Measurements from ENCODE around the gene TRIM68.

Gene TRIM68

DNA sequence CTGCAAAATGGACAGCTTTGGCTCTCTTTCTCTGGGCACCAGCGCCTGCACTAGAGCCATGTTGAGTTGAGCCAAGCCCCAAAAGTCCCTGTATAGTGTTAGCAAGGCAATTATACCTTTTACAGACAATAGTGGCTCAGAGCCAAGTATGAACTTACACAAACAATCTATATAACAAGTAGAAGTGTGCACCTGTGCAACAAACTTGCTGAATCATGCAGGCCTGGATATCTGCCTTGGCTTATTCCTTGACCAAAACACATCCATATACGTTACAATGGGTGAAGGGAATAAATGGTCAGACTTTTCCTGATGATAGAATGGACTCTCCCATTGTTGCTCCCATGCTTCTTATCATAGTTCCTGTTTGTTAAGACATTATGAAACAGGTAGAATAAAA, 30.3 kb downstream of the TRIM68 start:
- H3K36me3 Mint-ChIP-seq (ENCODE audit: low read depth): no peaks in the 10 kb centered on the region
- intact Hi-C loops (cut with micrococcal nuclease): no loop called here
- H3K4me3 Mint-ChIP-seq: no peak overlapping the region
- peaks cover 55% of the 10 kb centered on the region for H3K27me3 Mint-ChIP-seq
- no peaks in the 10 kb centered on the region for H3K4me1 Mint-ChIP-seq (ENCODE audit: low read depth)
- no peaks in the 10 kb centered on the region for H3K9me3 Mint-ChIP-seq
- no peak overlapping the region for H3K27ac Mint-ChIP-seq

GRCh38 chr11:4576880-4577279, 31.2 kb downstream of the TRIM68 start:
- Mint-ChIP-seq H3K36me3 (ENCODE audit: low read depth) (no peaks in the 10 kb centered on the region), H3K9me3 (no peaks in the 10 kb centered on the region), H3K4me3 (no peak overlapping the region), H3K4me1 (ENCODE audit: low read depth) (no peaks in the 10 kb centered on the region), H3K27ac (no peak overlapping the region), H3K27me3 (peaks cover 57% of the 10 kb centered on the region)
- intact Hi-C loops (cut with micrococcal nuclease): no loop called here

- intact Hi-C loops (cut with micrococcal nuclease): no loop called here
- Mint-ChIP-seq H3K4me3 (no peak overlapping the region), H3K27me3 (peaks cover 21% of the 10 kb centered on the region), H3K4me1 (ENCODE audit: low read depth) (no peaks in the 10 kb centered on the region), H3K36me3 (ENCODE audit: low read depth) (no peaks in the 10 kb centered on the region), H3K27ac (no peak overlapping the region), H3K9me3 (peaks cover 2% of the 10 kb centered on the region)
These were observed 39.0 kb downstream of the TRIM68 start for GRCh38 chr11:4569075-4569474.

DNA sequence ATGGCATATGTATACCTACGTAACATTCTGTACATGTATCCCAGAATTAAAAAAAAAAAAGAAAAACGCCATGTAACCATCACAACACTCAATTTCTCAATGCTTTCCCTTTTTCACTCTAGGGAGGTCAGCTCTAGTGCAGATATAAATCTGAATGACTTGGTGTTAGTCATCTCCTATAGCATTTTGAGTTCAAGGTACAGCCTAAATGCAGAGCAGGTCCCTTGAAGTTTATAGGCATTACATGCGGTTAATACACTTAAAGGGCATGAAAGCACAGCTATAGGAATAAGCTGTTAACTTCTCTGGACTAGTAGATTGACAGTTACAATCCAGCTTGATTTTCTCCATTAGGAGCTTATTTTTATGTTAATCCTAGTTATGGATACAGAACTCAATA, 42.7 kb downstream of the TRIM68 start:
- intact Hi-C loops (cut with micrococcal nuclease): no loop called here
- Mint-ChIP-seq H3K27ac (no peak overlapping the region), H3K4me3 (no peak overlapping the region), H3K9me3 (peaks cover 8% of the 10 kb centered on the region), H3K36me3 (ENCODE audit: low read depth) (no peaks in the 10 kb centered on the region), H3K4me1 (ENCODE audit: low read depth) (no peaks in the 10 kb centered on the region), H3K27me3 (peaks cover 20% of the 10 kb centered on the region)

GRCh38 chr11:4560467-4560866, 47.6 kb downstream of the TRIM68 start:
- Mint-ChIP-seq H3K4me1 (ENCODE audit: low read depth) (no peaks in the 10 kb centered on the region), H3K4me3 (no peak overlapping the region), H3K27ac (no peak overlapping the region), H3K36me3 (ENCODE audit: low read depth) (no peaks in the 10 kb centered on the region), H3K27me3 (peaks cover 16% of the 10 kb centered on the region), H3K9me3 (peaks cover 8% of the 10 kb centered on the region)
- intact Hi-C loops (cut with micrococcal nuclease): no loop called here

DNA sequence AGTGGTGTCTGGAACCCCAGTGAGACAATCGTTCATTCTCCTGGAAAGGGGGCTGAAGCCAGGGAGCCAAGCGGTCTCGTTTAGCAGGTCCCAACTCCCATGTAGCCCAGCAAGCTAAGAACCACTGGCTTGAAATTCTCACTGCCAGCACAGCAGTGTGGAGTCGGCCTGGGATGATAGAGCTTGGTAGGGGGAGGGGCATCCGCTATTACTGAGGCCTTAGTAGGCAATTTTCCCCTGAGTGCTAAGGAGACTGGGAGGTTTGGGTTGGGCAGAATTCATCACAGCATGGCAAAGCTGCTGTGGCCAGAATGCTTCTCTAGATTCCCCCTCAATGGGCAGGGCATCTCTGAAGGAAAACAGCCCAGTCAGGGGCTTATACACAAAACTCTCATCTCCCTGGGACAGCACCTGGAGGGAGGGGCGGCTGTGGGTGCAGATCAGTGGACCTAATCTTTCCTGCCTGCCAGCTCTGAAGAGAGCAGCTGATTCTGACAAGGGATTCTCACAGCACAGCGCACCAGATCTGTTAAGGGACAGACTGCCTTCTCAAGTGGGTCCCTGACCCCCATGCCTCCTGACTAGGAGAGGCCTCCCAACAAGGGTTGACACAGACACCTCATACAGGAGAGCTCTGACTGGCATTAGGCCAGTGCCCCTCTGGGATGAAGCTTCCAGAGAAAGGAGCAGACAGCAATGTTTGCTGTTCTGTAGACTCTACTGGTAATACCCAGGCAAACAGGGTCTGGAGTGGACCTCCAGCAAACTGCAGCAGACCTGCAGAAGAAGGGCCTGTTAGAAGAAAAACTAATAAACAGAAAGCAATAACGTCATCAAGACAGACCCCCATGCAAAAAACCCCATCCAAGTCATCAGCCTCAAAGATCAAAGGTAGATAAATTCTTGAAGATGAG, 48.2 kb downstream of the TRIM68 start:
- intact Hi-C loops (cut with micrococcal nuclease): no loop called here
- no peak overlapping the region for H3K27ac Mint-ChIP-seq
- no peaks in the 10 kb centered on the region for H3K36me3 Mint-ChIP-seq (ENCODE audit: low read depth)
- H3K4me3 Mint-ChIP-seq: no peak overlapping the region
- peaks cover 16% of the 10 kb centered on the region for H3K27me3 Mint-ChIP-seq
- H3K9me3 Mint-ChIP-seq: peaks cover 8% of the 10 kb centered on the region
- no peaks in the 10 kb centered on the region for H3K4me1 Mint-ChIP-seq (ENCODE audit: low read depth)

- Mint-ChIP-seq H3K4me3 (no peak overlapping the region), H3K9me3 (no peaks in the 10 kb centered on the region), H3K27me3 (peaks cover 3% of the 10 kb centered on the region), H3K27ac (no peak overlapping the region), H3K4me1 (ENCODE audit: low read depth) (no peaks in the 10 kb centered on the region), H3K36me3 (ENCODE audit: low read depth) (no peaks in the 10 kb centered on the region)
- intact Hi-C loops (cut with micrococcal nuclease): no loop called here
These were observed 56.6 kb downstream of the TRIM68 start for GRCh38 chr11:4551346-4551979.

All from dendritic cell treated with granulocyte-macrophage colony-stimulating factor and Interleukin-4, amounts not matched to agents 40 ng/mL and 50 ng/mL, for 4 days (primary cell).